Endodermal cell (in vitro differentiated cells): ENCODE measurements around the gene PACS1. TPM values are rescaled to one million over a fixed set of nuclear protein-coding genes. Genes with fewer than 3 reads are reported as not detected.
"Not testable (repeated sequence)": the region's sequence is repeated elsewhere in the genome, so short reads cannot be mapped to it uniquely, and the experiment has no call there.

Source experiments
- DNase-seq: peaks from one replicate; pipeline ENCODE4 v3.0.0-alpha.2; 2017
- H3K27ac ChIP-seq: 2 replicates; pipeline ENCODE4 v1.5.1; 2013; ENCODE audit warnings: mild to moderate bottlenecking, low read depth, low read length, moderate library complexity
- H3K27me3 ChIP-seq: 2 replicates; pipeline ENCODE4 v1.6.1; 2013; ENCODE audit warnings: mild to moderate bottlenecking, low read length, moderate library complexity; ENCODE audit not compliant: insufficient read depth, control insufficient read depth, poor library complexity, severe bottlenecking
- H3K36me3 ChIP-seq: 2 replicates; pipeline ENCODE4 v1.7.0; 2013; ENCODE audit warnings: mild to moderate bottlenecking, low read length, moderate library complexity; ENCODE audit not compliant: control insufficient read depth, insufficient read depth
- H3K4me1 ChIP-seq: one replicate; pipeline ENCODE4 v1.7.0; 2013; ENCODE audit warnings: low read length; ENCODE audit not compliant: control insufficient read depth, insufficient read depth
- H3K4me3 ChIP-seq: 2 replicates; pipeline ENCODE4 v1.5.1; 2013; ENCODE audit warnings: mild to moderate bottlenecking, low read length, moderate library complexity
- H3K9ac ChIP-seq: 2 replicates; pipeline ENCODE4 v1.6.1; 2013; ENCODE audit warnings: mild to moderate bottlenecking, low read length, moderate library complexity; ENCODE audit not compliant: poor library complexity, severe bottlenecking; ENCODE audit errors: extremely low read depth
- H3K9me3 ChIP-seq: 2 replicates; pipeline ENCODE4 v1.6.1; 2013; ENCODE audit warnings: mild to moderate bottlenecking, low read length, moderate library complexity; ENCODE audit not compliant: control insufficient read depth
- H3K27ac Mint-ChIP-seq: 2 replicates; pipeline ENCODE4 v1.8.0; 2020; ENCODE audit warnings: mixed read lengths
- H3K27me3 Mint-ChIP-seq: 2 replicates; pipeline ENCODE4 v1.8.0; 2021; ENCODE audit warnings: mild to moderate bottlenecking, mixed read lengths; ENCODE audit not compliant: insufficient read depth
- H3K36me3 Mint-ChIP-seq: 2 replicates; pipeline ENCODE4 v1.8.0; 2020; ENCODE audit warnings: low read depth, mixed read lengths
- H3K4me1 Mint-ChIP-seq: 2 replicates; pipeline ENCODE4 v1.8.0; 2020; ENCODE audit warnings: mixed read lengths
- H3K4me3 Mint-ChIP-seq: 2 replicates; pipeline ENCODE4 v1.8.0; 2020; ENCODE audit warnings: mild to moderate bottlenecking, moderate library complexity, mixed read lengths
- H3K9me3 Mint-ChIP-seq: 2 replicates; pipeline ENCODE4 v1.8.0; 2020; ENCODE audit warnings: mild to moderate bottlenecking, mixed read lengths
- CTCF ChIP-seq: fragments of 200-600 bp; sonication (generic); conservative IDR thresholded peaks from 2 replicates; pipeline ENCODE4 v1.5.0; 2021; ENCODE audit warnings: antibody characterized with exemption, mild to moderate bottlenecking
- WGBS, 2 experiments: methylation state at CpG; one replicate each; pipeline versions ENCODE4 v1.1.5 to v1.1.7; 2013; ENCODE audit warnings: missing lambda C conversion rate in 2 of 2, mixed read lengths in 1 of 2; ENCODE audit not compliant: insufficient coverage in 1 of 2, insufficient read length in 1 of 2; 5-methylcytosine and 5-hydroxymethylcytosine counted together
- total RNA-seq, 2 donors: library from RNA; stranded (reverse); fragmentation: NEBNext Ultra II Directional in 1 of 2; extraction: Animal tissue kit (Norgen Biotek cat#: 25700) in 1 of 2; gene quantifications; 2 replicates in 1 of 2; 3 replicates in 1 of 2; pipeline ENCODE4 v1.2.1, GENCODE V29; 2021

The PACS1 gene
- total RNA-seq, 2 donors from 2014 or later: 67.0 to 67.1 TPM

- H3K27me3 Mint-ChIP-seq: no peaks in the 10 kb centered on the region
- 93% methylated on average over 3 of the region's 3 CpGs for WGBS, 2 experiments
- no peak overlapping the region for H3K4me3 Mint-ChIP-seq
- Histone ChIP-seq H3K36me3 (peaks cover 19% of the 10 kb centered on the region), H3K9me3 (no peaks in the 10 kb centered on the region), H3K27ac (no peak overlapping the region), H3K4me1 (no peaks in the 10 kb centered on the region), H3K27me3 (no peaks in the 10 kb centered on the region), H3K4me3 (no peak overlapping the region), H3K9ac (no peak overlapping the region)
- no peak for DNase-seq
- H3K27ac Mint-ChIP-seq: no peak overlapping the region
- peaks cover 5% of the 10 kb centered on the region for H3K4me1 Mint-ChIP-seq
- TF ChIP-seq CTCF: no peak
- H3K9me3 Mint-ChIP-seq: no peaks in the 10 kb centered on the region
- H3K36me3 Mint-ChIP-seq: peaks cover 18% of the 10 kb centered on the region
These were observed 177.7 kb downstream of the PACS1 start for GRCh38 chr11:66247801-66248200.

GRCh38 chr11:66248903-66249302 is 178.8 kb downstream of the PACS1 start:
- TF ChIP-seq CTCF: no peak
- Mint-ChIP-seq H3K4me1 (peaks cover 5% of the 10 kb centered on the region), H3K27ac (no peak overlapping the region), H3K9me3 (no peaks in the 10 kb centered on the region), H3K27me3 (no peaks in the 10 kb centered on the region), H3K36me3 (peaks cover 22% of the 10 kb centered on the region), H3K4me3 (no peak overlapping the region)
- Histone ChIP-seq H3K36me3 (peaks cover 16% of the 10 kb centered on the region), H3K4me1 (no peaks in the 10 kb centered on the region), H3K27me3 (no peaks in the 10 kb centered on the region), H3K9ac (no peak overlapping the region), H3K4me3 (no peak overlapping the region), H3K27ac (no peak overlapping the region), H3K9me3 (no peaks in the 10 kb centered on the region)
- no peak for DNase-seq
- 90 to 100% methylated on average over 3 to 6 of the region's 6 CpGs for WGBS, 2 experiments

- H3K36me3 ChIP-seq: peaks cover 12% of the 10 kb centered on the region
- no peak overlapping the region for H3K27ac ChIP-seq
- no peaks in the 10 kb centered on the region for H3K9me3 ChIP-seq
- Mint-ChIP-seq H3K9me3 (no peaks in the 10 kb centered on the region), H3K4me3 (no peak overlapping the region), H3K27me3 (no peaks in the 10 kb centered on the region), H3K36me3 (peaks cover 12% of the 10 kb centered on the region), H3K4me1 (peaks cover 8% of the 10 kb centered on the region), H3K27ac (no peak overlapping the region)
- DNase-seq: no peak
- no peak overlapping the region for H3K4me3 ChIP-seq
- H3K4me1 ChIP-seq: no peaks in the 10 kb centered on the region
- H3K9ac ChIP-seq: no peak overlapping the region
- H3K27me3 ChIP-seq: no peaks in the 10 kb centered on the region
- no peak for TF ChIP-seq CTCF
- WGBS, 2 experiments: 94 to 96% methylated on average over 6 to 7 of the region's 7 CpGs
These were observed 181.7 kb downstream of the PACS1 start for GRCh38 chr11:66251809-66252208.

GRCh38 chr11:66253081-66253480 is 183.0 kb downstream of the PACS1 start:
- not testable (repeated sequence) for H3K4me3 Mint-ChIP-seq, H3K27ac ChIP-seq, H3K4me1 Mint-ChIP-seq, H3K36me3 ChIP-seq, H3K9me3 Mint-ChIP-seq, H3K4me3 ChIP-seq, H3K27me3 ChIP-seq, H3K9me3 ChIP-seq, H3K9ac ChIP-seq, DNase-seq, H3K4me1 ChIP-seq, H3K27ac Mint-ChIP-seq, H3K27me3 Mint-ChIP-seq
- peaks cover 12% of the 10 kb centered on the region for H3K36me3 Mint-ChIP-seq
- WGBS, 2 experiments: 91 to 93% methylated on average over 6 of the region's 6 CpGs
